SHP77 treated with DMSO at 0.1 percent for 48 hours (cell line): ENCODE measurements around the gene ERBB4.

Source experiments
- DNase-seq: peaks from one replicate; lab custom pipeline; 2025; lab: John Stamatoyannopoulos, UW

ERBB4 gene

DNA sequence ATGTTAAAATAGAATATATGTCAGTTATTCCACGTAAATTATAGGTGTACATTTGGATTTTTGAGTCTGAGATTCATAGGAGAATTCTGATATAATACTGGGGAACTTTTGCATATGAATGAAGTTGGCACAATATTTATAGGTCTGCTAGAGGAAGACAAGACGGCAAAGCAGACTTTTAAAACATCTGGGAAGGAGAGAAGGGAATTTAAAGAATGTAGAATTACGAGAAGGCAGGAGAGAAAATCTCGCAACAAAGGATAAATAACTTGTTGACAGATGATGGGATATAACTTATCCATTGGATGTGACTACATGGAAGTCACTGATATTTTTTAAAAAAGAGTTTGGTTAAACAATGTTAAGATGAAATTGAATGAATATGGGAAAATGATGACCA lies 615.6 kb downstream of the ERBB4 start:
- no peak for DNase-seq

DNA sequence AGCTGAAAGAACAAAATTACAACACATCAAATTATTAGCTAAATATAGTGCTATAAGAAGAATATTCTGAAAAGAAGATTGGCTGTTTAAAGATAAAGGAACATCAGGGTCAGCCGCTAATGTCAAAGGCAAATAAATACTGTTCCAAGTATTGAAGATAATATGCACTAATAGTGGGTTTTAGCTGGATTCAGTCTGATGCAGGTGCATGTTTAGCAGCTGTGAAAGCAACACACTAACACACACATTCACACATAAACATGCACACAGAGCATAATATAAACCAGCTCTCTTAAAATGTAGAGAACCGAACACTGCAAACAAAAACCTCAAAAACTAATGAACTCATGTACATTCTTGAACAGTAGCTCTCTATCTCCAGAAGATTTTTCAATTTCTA lies 634.6 kb downstream of the ERBB4 start:
- no peak for DNase-seq

DNA sequence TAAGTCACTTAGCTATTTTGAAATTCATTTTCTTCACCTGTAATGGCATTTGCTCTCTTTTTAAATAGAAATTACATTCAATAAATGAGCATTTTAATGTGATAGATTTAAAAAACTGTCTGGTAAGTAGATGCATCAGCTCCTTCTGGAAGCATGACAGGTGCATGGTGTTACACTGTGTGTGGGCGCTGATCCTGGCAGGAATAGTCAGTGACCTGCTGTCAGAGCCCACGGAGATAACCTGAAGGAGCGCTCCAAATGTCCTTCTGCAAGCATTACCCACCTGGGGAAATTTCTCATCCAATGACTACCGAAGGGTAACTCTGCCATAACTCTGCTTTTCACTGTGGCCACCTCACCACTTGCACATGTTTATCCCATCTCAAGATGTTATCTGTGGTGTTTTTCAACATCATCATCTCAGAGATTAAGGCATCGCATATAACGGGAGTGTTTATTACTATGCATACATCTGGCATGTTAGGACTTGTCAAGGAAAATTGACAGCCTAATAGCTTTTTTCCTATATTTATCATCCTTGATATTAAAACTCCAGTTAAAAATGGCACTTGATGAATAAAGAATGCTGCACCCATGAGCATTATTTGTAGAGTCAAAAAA lies 637.3 kb downstream of the ERBB4 start:
- peak; percentile 5 for DNase-seq

DNA sequence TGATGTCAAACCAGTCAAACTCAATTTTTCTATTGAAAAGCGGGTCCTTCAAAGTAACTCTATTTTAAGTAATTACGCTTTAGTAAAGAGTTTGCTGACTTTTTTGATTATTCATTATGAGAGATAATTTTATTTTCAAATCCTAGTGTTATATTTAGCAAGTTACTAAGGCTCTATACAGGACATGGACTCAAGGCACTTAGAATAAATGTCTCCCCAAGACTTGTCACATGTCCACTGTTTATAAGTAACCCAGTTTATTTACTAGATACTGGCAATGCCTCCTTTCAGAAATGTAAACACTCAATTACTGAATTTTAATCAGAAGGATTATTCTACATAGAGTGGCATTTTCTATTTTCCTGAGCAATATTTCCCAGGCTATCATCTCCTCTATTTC lies 638.1 kb downstream of the ERBB4 start:
- DNase-seq = no peak

DNA sequence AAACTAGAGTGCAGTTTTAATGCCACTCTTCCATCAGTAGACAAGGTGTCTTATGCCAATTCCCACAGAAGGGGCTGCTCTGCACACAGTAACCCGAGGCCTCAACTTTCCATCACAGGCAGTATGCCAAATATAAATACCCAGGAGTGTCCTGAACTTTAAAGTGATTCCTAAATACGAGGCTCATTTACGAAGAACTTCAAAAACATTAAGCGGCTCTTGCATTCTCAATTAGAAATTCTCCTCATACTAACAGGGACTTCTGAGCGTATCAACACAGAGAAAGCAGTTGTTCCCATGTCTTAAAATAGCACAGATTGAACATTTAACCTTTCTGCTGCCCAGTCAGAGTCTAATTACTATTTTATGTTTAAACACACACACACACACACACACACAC lies 638.6 kb downstream of the ERBB4 start:
- no peak for DNase-seq

DNA sequence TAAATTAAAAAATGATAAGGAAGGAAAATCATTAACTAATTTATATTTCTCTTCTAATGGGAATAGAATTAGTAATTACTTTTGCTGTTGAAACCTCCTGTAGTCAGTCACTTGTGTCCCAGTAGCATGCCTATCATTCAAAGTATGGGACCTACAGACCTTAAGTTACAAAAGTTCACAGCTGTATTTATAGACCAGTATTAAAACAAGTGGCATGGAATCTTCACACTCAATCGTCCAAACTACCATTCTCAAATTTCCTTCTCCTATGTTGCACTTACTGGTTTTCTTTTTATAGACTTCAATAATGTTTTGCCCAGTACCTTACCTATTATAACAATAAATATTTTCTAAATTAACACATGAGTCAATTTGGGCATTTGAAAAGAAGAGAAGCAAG lies 639.9 kb downstream of the ERBB4 start:
- DNase-seq = no peak

DNA sequence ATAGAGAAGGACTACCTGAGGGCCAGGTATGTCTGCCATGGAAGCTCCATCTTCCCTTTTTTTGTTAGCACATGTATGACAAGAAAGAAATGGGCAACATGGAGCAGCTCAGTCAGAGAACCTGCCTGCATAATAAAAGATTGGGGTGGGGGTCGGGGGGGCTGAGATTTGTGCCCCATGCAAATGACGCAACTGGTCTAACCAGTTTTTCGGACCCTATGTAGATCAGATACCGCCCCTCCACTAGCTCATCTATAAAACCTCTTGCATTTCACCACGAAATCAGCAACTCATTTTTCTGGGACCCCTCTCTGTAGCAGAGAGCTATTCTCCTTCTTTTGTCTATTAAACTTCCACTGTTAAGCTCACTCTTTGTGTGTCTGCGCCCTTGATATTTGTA lies 657.2 kb downstream of the ERBB4 start:
- DNase-seq = no peak

DNA sequence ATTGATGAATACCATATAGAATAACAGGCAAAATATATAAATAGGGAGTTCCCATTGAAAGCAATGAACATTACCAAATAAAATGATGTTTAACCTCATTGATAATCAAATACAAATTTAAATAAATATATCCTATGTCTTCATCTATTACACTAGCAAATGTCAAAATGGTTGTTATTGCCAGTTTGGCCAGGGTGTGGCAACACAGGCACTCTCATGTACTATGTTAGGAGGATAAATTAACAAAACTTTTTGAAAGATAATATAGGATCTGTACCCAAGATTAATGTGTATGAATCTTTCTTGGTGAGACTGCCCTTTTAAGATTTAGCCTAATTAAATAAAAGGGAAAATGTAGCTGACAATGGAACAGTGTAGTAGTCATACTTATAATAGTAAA lies 659.3 kb downstream of the ERBB4 start:
- no peak for DNase-seq

DNA sequence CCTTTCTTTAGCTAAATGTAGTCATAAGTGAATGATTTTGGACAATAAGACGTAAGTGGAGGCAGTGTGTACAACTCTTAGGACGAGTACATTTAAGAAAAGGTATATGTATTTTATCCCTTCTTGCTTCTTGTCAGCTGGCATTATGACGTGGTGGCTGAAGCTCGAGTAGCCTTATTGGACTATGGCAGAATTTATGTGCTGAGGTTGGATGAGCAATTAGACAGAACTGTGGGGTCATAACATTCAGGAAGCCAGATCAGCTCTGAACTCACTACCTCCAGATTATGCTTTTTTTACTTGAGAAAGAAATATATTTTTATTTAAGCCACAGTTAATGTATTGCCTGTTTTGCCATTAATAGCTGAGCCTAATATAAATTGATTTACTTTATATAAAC lies 661.5 kb downstream of the ERBB4 start:
- no peak for DNase-seq

DNA sequence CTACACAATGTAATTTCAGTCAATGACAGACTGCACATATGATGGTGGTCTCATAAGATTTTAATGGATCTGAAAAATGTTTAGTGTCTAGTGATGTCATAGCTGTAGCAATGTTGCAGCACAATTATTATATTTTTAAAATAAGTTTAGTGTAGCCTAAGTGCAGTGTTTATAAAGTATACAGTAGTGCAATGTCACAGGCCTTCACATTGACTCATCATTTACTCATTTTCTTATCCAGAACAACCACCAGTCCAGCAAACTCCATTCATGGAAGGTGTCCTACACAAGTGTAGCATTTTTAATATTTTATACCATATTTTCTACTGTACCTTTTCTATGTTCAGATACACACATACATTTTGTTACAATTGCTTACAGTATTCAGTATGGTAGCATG lies 663.1 kb downstream of the ERBB4 start:
- no peak for DNase-seq

DNA sequence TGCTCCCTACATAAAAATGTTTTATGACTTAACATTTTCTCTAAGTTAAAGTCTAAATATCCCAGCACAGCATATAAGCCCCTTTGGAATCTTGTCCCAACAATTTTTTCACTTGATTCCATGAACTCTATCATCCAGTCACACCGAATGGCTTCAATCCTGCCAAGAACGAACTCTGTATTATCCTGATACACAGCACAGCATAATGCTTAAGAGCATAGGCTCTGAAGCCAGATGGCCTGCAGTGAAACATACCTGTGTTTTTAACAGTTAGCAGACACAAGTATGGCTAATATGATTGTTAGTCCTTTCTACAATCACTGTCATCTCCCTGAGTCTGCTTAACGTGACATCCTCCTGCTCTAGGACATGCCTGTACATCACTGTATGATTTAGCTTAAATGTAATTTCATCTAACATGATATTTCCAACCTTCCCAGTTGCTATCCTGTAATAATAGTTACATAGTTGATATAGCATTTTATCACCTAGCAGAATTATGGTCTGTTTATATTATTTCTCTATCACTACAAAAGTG lies 669.5 kb downstream of the ERBB4 start:
- DNase-seq = no peak

DNA sequence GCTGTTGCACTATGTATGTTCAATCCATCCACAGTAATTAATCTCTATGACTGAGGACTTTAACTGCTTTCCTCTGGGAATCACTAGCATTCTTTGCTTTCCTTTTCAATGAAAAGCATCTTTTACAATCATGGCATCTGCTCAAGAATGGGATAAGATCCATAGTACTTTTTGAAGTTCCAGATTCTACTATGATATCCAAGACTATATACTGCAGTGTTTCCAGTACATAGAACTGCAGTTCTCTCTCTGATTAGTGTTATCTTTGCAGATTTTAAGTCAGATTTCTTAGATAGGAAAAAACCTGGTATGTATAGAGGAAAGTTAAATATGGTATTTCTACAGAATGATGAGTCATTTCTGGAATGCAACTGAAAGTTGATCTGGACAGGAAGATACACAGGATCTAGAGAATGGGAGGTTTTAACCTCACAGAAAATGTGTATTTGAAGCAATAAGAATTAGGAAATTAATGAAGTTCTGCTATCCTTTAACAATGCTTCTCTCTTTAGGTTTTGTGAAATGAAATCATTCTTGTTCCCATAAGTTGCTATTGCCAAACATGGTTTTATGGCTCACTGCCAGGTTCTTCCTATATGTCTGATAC lies 670.7 kb downstream of the ERBB4 start:
- DNase-seq = no peak

DNA sequence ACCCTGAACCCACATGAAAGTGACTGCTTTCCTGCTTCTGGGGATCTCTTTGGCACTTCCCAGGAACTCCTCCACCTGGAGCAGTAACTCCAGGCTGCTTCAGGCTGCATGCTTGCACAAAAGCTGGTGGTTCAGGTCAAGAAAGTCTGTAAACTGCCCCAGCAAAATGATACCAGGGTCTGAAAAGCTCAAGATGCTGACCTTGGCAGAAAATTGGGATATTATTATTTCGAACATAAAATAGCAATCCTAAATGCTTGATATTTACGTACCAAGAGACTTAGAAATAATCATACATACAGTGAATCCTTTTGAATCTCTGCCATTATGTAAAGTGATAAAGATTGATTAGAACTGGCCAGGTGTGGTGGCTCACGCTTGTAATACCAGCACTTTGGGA lies 674.3 kb downstream of the ERBB4 start:
- no peak for DNase-seq

DNA sequence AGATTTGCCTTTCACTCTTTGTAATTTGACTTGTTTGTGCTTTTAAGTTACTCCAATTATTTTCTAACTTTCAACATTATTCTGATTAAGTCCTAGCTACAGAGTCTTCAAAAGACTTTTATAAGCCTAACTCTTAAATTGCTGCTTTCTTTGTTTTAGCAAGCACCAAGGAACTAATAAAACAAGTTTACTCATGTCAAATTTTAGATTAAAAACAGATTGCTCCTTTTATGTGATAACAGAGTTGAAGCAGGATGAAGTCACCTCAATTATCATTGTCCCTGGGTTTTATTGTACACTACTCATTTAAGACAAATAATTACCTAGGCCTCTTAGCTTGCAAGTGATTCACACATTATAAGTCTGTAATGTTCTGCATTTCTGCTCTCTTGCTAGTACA lies 678.4 kb downstream of the ERBB4 start:
- DNase-seq = no peak

DNA sequence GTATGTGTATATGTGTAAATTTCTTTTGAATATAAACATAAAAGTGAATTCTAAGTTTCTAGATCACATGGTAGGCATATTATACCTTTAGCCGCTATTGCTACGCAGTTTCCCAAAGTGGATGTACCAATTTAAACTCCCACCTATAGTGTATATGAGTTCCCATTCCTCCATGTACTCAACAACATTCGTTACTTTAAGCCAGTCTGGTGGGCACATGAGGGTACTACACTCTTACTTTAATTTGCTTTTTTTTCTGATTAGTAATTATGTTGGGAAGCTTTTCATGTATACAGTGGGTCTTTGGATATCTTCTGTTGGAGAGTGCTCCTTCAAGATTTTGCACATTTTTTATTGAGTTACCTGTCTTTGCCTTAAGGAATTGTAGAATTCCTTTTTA lies 683.8 kb downstream of the ERBB4 start:
- no peak for DNase-seq

DNA sequence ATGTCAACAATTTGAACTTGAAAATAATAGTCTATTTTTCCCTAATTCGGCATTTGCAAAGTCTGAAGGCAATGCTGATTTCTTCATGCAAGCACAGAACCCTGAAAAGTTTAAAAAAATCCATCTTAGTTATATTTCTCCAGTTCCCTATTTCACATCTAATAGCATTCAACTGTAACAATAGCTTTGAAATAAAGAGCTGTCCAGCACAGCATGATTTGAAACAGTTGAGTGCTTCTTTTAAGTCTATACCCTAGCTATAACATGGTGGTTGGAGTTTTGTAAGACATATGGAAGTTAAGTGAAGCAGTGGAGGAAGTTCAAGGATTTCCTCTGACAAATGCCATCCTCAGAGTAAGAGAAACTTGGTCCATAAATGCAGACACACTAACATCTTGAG lies 691.9 kb downstream of the ERBB4 start:
- DNase-seq = no peak

DNA sequence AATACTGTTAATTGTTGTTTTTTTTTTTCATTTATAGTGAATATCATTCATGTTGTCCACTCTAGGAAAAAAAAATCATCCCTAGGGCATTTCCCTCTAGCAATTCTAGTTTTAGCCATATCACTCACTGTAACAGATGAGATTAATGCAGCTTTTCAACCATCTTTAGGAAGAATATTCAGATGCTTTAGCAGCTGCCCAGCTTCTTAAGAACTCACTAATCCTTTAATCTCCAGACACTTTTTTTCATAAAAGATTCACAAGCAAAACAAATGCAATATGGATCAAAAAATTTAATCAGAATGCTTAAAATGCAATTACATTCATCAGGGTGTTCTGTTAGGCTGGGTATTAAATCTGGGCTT lies 692.6 kb downstream of the ERBB4 start:
- DNase-seq = no peak

DNA sequence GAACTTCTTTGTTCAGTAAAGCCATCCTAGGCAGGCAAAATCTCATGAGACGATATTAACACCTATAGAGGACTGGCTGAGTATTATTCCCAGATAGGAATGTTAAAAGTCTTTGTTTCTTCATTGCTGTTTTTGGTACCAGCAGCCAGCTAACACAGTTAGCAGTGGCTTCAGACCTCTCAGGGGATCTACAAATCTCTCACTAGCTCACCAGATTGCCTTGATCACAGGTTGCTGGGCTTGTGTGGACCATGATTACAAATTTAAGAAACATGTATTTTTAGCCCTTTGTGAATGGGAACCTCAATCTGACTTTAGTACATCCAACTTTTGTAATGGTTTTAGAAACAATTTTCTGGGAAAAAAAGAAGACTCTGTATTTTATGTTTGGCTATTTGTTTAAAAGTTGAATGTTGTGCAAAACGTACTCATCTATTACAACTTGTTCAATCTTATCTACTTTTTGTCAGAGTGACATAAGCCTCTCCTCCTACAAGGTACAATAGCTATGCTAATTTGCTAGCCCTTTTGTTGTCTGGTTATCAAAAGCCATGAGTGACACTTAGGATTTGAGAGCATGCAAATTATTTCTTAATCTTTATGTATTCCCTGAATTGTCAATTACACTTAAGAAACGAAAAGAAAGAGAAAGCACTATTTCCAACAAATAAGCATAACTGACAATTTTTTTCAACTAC lies 693.1 kb downstream of the ERBB4 start:
- no peak for DNase-seq

DNA sequence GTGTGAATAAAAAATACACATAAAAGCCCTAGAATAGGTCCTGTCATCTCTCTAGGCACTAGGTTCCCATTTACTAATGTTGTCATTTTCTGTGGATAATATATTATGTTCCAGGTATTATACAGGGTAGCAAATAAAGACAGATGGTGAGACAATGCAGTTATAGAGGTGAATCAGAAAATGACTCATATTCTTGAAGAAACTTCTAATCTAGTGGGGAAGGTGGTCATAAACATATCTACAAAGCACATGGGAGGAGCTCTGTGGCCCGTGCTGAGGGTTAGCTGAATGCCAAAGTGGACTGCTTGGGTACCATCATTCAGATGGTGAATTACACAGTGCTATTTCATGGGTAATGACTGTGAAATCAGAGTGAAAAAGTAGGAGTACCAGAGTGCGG lies 700.9 kb downstream of the ERBB4 start:
- no peak for DNase-seq

DNA sequence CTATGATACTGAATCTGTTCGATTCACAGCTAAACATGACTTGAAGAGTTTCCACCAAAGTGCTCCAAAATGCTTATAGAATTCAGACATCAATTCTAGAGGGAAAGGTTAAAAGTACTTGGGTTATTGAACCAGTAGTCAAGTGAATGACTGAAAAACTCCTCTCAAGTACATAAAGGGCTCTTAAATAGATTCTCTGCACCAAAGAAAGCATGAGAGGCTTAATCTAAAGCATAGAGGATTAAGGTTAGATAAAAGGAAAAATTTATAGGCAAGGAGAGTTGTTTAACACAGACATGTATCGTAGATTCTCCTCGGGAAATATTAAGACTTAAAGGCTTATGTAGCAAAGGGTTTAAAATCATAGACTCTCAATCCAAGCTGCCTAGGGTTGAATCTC lies 701.4 kb downstream of the ERBB4 start:
- DNase-seq = peak; percentile 10

DNA sequence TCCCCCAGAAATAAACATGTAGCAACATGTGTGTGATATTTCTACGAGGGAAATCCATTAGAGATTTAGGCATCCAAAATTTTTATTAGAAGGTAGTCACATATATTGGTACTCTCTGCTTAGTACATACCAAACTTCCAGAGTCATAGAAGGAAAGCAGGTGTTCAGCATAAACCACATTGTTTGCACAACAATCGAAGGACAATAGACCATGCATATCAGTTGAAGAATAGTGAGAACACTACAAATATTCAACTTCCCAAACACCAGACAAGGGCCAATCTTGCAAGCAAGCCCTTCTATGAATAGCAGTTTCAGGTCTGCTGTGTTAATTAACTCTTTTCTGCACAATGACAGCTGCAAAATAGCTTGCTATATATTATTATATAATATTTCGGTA lies 702.2 kb downstream of the ERBB4 start:
- DNase-seq = peak; percentile 80

DNA sequence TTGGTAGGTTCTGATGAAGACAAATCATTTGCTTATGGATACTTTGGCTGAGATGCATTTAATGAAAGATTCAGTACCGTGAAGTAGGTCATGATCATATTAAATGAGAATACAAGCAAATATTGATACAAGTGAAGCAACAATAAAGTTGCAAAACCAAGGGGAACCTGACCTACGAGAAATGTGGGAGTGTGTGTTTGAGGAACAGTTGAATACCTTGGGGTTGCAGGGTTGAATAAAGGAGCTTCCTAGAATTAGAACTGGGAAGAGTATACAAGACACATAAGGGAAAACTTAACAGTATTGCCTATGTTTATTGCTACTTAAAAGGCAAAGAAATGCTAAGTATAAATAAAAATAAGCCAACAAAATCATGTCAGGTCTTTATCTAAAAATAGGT lies 702.9 kb downstream of the ERBB4 start:
- DNase-seq = no peak

DNA sequence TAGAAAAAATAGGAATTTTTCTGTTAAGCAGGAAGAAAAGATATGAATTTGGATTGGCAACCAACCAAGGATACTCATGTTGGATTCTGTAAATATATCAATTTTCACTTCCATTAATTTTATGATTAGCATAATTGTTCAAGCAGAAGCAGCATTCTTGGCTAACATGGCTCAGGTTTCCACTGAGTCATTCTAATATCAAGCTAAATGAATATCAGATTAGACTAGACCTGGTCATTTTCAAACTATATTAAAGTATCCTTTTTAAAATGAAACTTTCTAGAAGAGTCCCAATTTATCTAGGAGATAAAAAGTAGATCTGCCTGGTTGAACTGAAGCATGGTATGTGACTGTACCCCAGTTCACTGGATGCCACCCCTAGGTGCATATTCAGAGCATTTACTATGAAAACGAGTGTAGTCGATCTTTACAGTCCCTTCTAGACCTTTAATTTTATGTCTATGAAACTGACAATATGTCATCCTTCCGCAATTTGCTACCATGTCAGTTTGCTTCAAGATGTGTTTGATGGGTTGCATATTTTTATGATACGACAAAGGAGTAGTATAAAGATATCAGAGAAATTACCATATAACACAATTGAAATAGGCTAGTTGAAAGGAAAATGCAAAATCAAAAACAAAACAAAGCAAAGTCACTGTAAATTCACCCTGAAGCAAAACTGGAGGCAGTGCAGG lies 704.9 kb downstream of the ERBB4 start:
- no peak for DNase-seq
